Endodermal cell (in vitro differentiated cells): ENCODE results near the gene PRDM2. TPM values are rescaled to one million over a fixed set of nuclear protein-coding genes. Genes with fewer than 3 reads are reported as not detected.
"Not testable (repeated sequence)": the region's sequence is repeated elsewhere in the genome, so short reads cannot be mapped to it uniquely, and the experiment has no call there.

Experiments
- DNase-seq: peaks from one replicate; pipeline ENCODE4 v3.0.0-alpha.2; 2017
- H3K27ac ChIP-seq: 2 replicates; pipeline ENCODE4 v1.5.1; 2013; ENCODE audit warnings: mild to moderate bottlenecking, low read depth, low read length, moderate library complexity
- H3K27me3 ChIP-seq: 2 replicates; pipeline ENCODE4 v1.6.1; 2013; ENCODE audit warnings: mild to moderate bottlenecking, low read length, moderate library complexity; ENCODE audit not compliant: insufficient read depth, control insufficient read depth, poor library complexity, severe bottlenecking
- H3K36me3 ChIP-seq: 2 replicates; pipeline ENCODE4 v1.7.0; 2013; ENCODE audit warnings: mild to moderate bottlenecking, low read length, moderate library complexity; ENCODE audit not compliant: control insufficient read depth, insufficient read depth
- H3K4me1 ChIP-seq: one replicate; pipeline ENCODE4 v1.7.0; 2013; ENCODE audit warnings: low read length; ENCODE audit not compliant: control insufficient read depth, insufficient read depth
- H3K4me3 ChIP-seq: 2 replicates; pipeline ENCODE4 v1.5.1; 2013; ENCODE audit warnings: mild to moderate bottlenecking, low read length, moderate library complexity
- H3K9ac ChIP-seq: 2 replicates; pipeline ENCODE4 v1.6.1; 2013; ENCODE audit warnings: mild to moderate bottlenecking, low read length, moderate library complexity; ENCODE audit not compliant: poor library complexity, severe bottlenecking; ENCODE audit errors: extremely low read depth
- H3K9me3 ChIP-seq: 2 replicates; pipeline ENCODE4 v1.6.1; 2013; ENCODE audit warnings: mild to moderate bottlenecking, low read length, moderate library complexity; ENCODE audit not compliant: control insufficient read depth
- H3K27ac Mint-ChIP-seq: 2 replicates; pipeline ENCODE4 v1.8.0; 2020; ENCODE audit warnings: mixed read lengths
- H3K27me3 Mint-ChIP-seq: 2 replicates; pipeline ENCODE4 v1.8.0; 2021; ENCODE audit warnings: mild to moderate bottlenecking, mixed read lengths; ENCODE audit not compliant: insufficient read depth
- H3K36me3 Mint-ChIP-seq: 2 replicates; pipeline ENCODE4 v1.8.0; 2020; ENCODE audit warnings: low read depth, mixed read lengths
- H3K4me1 Mint-ChIP-seq: 2 replicates; pipeline ENCODE4 v1.8.0; 2020; ENCODE audit warnings: mixed read lengths
- H3K4me3 Mint-ChIP-seq: 2 replicates; pipeline ENCODE4 v1.8.0; 2020; ENCODE audit warnings: mild to moderate bottlenecking, moderate library complexity, mixed read lengths
- H3K9me3 Mint-ChIP-seq: 2 replicates; pipeline ENCODE4 v1.8.0; 2020; ENCODE audit warnings: mild to moderate bottlenecking, mixed read lengths
- CTCF ChIP-seq: fragments of 200-600 bp; sonication (generic); conservative IDR thresholded peaks from 2 replicates; pipeline ENCODE4 v1.5.0; 2021; ENCODE audit warnings: antibody characterized with exemption, mild to moderate bottlenecking
- WGBS, 2 experiments: methylation state at CpG; one replicate each; pipeline versions ENCODE4 v1.1.5 to v1.1.7; 2013; ENCODE audit warnings: missing lambda C conversion rate in 2 of 2, mixed read lengths in 1 of 2; ENCODE audit not compliant: insufficient coverage in 1 of 2, insufficient read length in 1 of 2; 5-methylcytosine and 5-hydroxymethylcytosine counted together
- total RNA-seq, 2 donors: library from RNA; stranded (reverse); fragmentation: NEBNext Ultra II Directional in 1 of 2; extraction: Animal tissue kit (Norgen Biotek cat#: 25700) in 1 of 2; gene quantifications; 2 replicates in 1 of 2; 3 replicates in 1 of 2; pipeline ENCODE4 v1.2.1, GENCODE V29; 2021

The PRDM2 gene
- total RNA-seq, 2 donors from 2014 or later = 29.4 to 35.4 TPM

DNA sequence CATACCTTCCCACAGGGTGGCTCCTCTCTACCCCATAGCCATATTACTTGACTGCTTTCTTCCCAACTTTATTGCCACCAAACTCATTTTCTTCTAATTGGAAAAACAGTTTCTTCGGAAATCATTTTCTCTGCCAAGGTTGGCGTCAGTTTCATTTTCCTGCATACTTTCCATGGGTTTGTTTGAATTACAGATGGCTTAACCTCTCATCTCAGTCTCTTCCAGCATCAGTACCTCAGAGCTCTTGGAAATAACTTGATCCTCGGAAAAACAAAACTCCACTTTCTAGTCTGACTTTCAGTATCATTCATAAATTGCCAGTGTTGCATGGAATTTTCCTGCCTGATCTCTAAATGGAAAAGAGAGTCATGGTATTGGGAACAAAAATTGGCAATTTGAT lies 20.3 kb upstream of the PRDM2 start:
- Histone ChIP-seq H3K27ac (no peak overlapping the region), H3K4me3 (no peak overlapping the region), H3K9ac (no peak overlapping the region), H3K9me3 (no peaks in the 10 kb centered on the region), H3K4me1 (no peaks in the 10 kb centered on the region), H3K27me3 (no peaks in the 10 kb centered on the region), H3K36me3 (no peaks in the 10 kb centered on the region)
- Mint-ChIP-seq H3K27me3 (peaks cover 27% of the 10 kb centered on the region), H3K4me3 (no peak overlapping the region), H3K4me1 (no peaks in the 10 kb centered on the region), H3K36me3 (no peaks in the 10 kb centered on the region), H3K9me3 (peaks cover 16% of the 10 kb centered on the region), H3K27ac (no peak overlapping the region)
- DNase-seq = no peak
- WGBS, 2 experiments = 90 to 98% methylated on average over 2 to 3 of the region's 3 CpGs
- no peak for TF ChIP-seq CTCF

GRCh38 chr1:13680609-13681008 lies 19.4 kb upstream of the PRDM2 start:
- 83% methylated on average over 9 of the region's 9 CpGs; no CpG with 5 or more reads in 1 of the 2 experiments for WGBS, 2 experiments
- H3K4me3 Mint-ChIP-seq, H3K4me1 Mint-ChIP-seq: not testable (repeated sequence)

DNA sequence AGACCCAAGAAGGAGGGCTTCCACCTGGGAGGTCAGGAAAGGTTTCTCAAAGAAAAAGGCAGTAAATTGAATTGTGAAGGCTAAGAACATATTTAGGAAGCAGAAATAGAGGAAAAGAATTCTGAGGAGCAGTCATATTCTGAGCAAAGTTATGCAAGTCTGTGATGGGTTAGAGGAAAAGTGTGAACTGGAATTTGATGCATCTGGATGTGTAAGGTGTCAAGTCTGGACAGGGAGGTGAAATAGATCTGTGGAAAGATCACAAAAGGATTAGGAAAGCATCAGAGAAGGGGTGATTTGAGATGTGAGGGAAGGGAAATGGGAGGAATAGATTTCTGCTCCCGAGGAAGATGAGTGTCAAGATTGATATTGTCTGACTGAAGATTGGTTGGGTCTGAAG lies 18.1 kb upstream of the PRDM2 start:
- no peak for DNase-seq
- no peak overlapping the region for H3K4me3 ChIP-seq
- no peak overlapping the region for H3K4me3 Mint-ChIP-seq
- H3K27ac ChIP-seq = no peak overlapping the region
- no peaks in the 10 kb centered on the region for H3K36me3 ChIP-seq
- no peaks in the 10 kb centered on the region for H3K4me1 Mint-ChIP-seq
- no peak for TF ChIP-seq CTCF
- H3K4me1 ChIP-seq = no peaks in the 10 kb centered on the region
- no peak overlapping the region for H3K9ac ChIP-seq
- no peaks in the 10 kb centered on the region for H3K9me3 ChIP-seq
- no peaks in the 10 kb centered on the region for H3K36me3 Mint-ChIP-seq
- H3K27me3 ChIP-seq = no peaks in the 10 kb centered on the region
- H3K27ac Mint-ChIP-seq = no peak overlapping the region
- peaks cover 3% of the 10 kb centered on the region for H3K9me3 Mint-ChIP-seq
- 84 to 100% methylated on average over 1 of the region's 1 CpG for WGBS, 2 experiments
- H3K27me3 Mint-ChIP-seq = peaks cover 22% of the 10 kb centered on the region

More at GRCh38 chr1:13680609-13681008, 19.4 kb upstream of the PRDM2 start:
- H3K27me3 Mint-ChIP-seq = peaks cover 24% of the 10 kb centered on the region
- H3K9me3 ChIP-seq, H3K9ac ChIP-seq, H3K36me3 ChIP-seq, H3K27me3 ChIP-seq, H3K36me3 Mint-ChIP-seq, H3K27ac Mint-ChIP-seq, H3K4me3 ChIP-seq, H3K9me3 Mint-ChIP-seq, H3K27ac ChIP-seq, DNase-seq, H3K4me1 ChIP-seq: not testable (repeated sequence)

DNA sequence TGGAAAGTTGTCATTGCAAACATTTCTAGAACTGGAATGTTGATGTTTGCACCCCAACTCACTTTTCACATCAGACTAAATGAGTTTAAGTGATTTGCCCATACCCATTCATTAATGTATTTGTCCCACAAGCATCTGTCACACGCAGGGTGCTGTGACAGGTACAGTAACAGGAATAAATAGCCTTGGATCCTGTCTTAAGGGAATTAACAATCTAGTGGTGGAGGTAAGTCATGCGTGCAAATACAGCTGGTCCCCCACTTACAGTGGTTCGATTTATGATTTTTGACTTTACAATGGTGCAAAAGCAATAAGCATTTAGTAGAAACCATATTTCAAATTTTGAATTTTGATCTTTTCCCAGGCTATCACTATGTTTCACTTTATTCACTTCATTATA lies 17.5 kb upstream of the PRDM2 start:
- H3K9ac ChIP-seq = no peak overlapping the region
- no peaks in the 10 kb centered on the region for H3K4me1 ChIP-seq

More for the DNA sequence above, 17.5 kb upstream of the PRDM2 start:
- no peak for DNase-seq
- 82 to 85% methylated on average over 3 of the region's 3 CpGs for WGBS, 2 experiments
- no peaks in the 10 kb centered on the region for H3K36me3 ChIP-seq
- no peaks in the 10 kb centered on the region for H3K4me1 Mint-ChIP-seq
- H3K36me3 Mint-ChIP-seq = no peaks in the 10 kb centered on the region
- no peaks in the 10 kb centered on the region for H3K9me3 ChIP-seq
- no peak for TF ChIP-seq CTCF
- H3K4me3 ChIP-seq = no peak overlapping the region
- H3K4me3 Mint-ChIP-seq = no peak overlapping the region
- peaks cover 22% of the 10 kb centered on the region for H3K27me3 Mint-ChIP-seq
- no peaks in the 10 kb centered on the region for H3K9me3 Mint-ChIP-seq
- H3K27ac ChIP-seq = no peak overlapping the region
- no peak overlapping the region for H3K27ac Mint-ChIP-seq
- peaks cover 4% of the 10 kb centered on the region for H3K27me3 ChIP-seq
